ENCODE results near the gene RNF112. TPM values are rescaled to one million over a fixed set of nuclear protein-coding genes. Genes with fewer than 3 reads are reported as not detected.
A peak's percentile ranks its signal among the peaks of the same experiment; 100 is the strongest.

Gene RNF112, protein sequence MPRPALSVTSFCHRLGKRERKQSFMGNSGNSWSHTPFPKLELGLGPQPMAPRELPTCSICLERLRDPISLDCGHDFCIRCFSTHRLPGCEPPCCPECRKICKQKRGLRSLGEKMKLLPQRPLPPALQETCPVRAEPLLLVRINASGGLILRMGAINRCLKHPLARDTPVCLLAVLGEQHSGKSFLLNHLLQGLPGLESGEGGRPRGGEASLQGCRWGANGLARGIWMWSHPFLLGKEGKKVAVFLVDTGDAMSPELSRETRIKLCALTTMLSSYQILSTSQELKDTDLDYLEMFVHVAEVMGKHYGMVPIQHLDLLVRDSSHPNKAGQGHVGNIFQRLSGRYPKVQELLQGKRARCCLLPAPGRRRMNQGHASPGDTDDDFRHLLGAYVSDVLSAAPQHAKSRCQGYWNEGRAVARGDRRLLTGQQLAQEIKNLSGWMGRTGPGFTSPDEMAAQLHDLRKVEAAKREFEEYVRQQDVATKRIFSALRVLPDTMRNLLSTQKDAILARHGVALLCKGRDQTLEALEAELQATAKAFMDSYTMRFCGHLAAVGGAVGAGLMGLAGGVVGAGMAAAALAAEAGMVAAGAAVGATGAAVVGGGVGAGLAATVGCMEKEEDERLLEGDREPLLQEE
- 0.86 and 1.8 TPM in 2 replicates for total RNA-seq (ENCODE audit: low replicate concordance)

GRCh38 chr17:19410875-19411620 lies at the start of gene RNF112:
TSS of gene RNF112 (plus strand) at chr17:19411232. CDS start at chr17:19411409, 177 bp downstream.
- Histone ChIP-seq H2AFZ (replicated peaks) (peak within 1 kb of the TSS; percentile 93), H3K4me3 (no peak within 1 kb of the TSS), H3K79me2 (ENCODE audit: low read depth) (no peaks in the 10 kb centered on the region), H3K9me3 (ENCODE audit: low read depth) (no peaks in the 10 kb centered on the region), H3K27ac (no peak within 1 kb of the TSS), H4K20me1 (ENCODE audit: low read depth) (no peaks in the 10 kb centered on the region), H3K4me1 (peaks cover 13% of the 10 kb centered on the region), H3K9ac (no peak within 1 kb of the TSS), H3K4me2 (peak within 1 kb of the TSS; percentile 58), H3F3A (ENCODE audit: low read depth) (no peaks in the 10 kb centered on the region), H3K27me3 (no peaks in the 10 kb centered on the region), H3K36me3 (no peaks in the 10 kb centered on the region)
- Mint-ChIP-seq H3K27me3 (ENCODE audit: insufficient read depth, low read depth) (peaks cover 14% of the 10 kb centered on the region), H3K4me1 (peaks cover 20% of the 10 kb centered on the region), H3K36me3 (no peaks in the 10 kb centered on the region), H3K4me3 (peak within 1 kb of the TSS; percentile 41), H3K9me3 (no peaks in the 10 kb centered on the region), H3K27ac (peak within 1 kb of the TSS; percentile 14)
- TF ChIP-seq CTCF (IDR thresholded peaks at IDR 0.05), result no peak
- peak; percentile 51 for DNase-seq (ENCODE audit: low spot score)

- Histone ChIP-seq H3K9ac (no peak overlapping the region), H3K9me3 (ENCODE audit: low read depth) (no peaks in the 10 kb centered on the region), H3K36me3 (no peaks in the 10 kb centered on the region), H2AFZ (replicated peaks) (no peak overlapping the region), H3K4me2 (no peak overlapping the region), H3K27me3 (no peaks in the 10 kb centered on the region), H3K4me1 (no peaks in the 10 kb centered on the region), H3K4me3 (no peak overlapping the region), H3K79me2 (ENCODE audit: low read depth) (no peaks in the 10 kb centered on the region), H4K20me1 (ENCODE audit: low read depth) (no peaks in the 10 kb centered on the region), H3F3A (ENCODE audit: low read depth) (no peaks in the 10 kb centered on the region), H3K27ac (no peak overlapping the region)
- TF ChIP-seq CTCF (IDR thresholded peaks at IDR 0.05), result no peak
- no peak for TF ChIP-seq EZH2phosphoT487 (IDR thresholded peaks at IDR 0.05)
- no peak for TF ChIP-seq EZH2 (IDR thresholded peaks at IDR 0.05)
- H3K27me3 Mint-ChIP-seq (ENCODE audit: insufficient read depth, low read depth), result peaks cover 2% of the 10 kb centered on the region
- no peak overlapping the region for H3K27ac Mint-ChIP-seq
- no peaks in the 10 kb centered on the region for H3K9me3 Mint-ChIP-seq
- peak overlapping the region; percentile 78 for H3K4me3 Mint-ChIP-seq
- no peak for DNase-seq (ENCODE audit: low spot score)
- peaks cover 10% of the 10 kb centered on the region for H3K36me3 Mint-ChIP-seq
- peaks cover 19% of the 10 kb centered on the region for H3K4me1 Mint-ChIP-seq
Observed at GRCh38 chr17:19361326-19361725, 49.7 kb upstream of the RNF112 start.

- Mint-ChIP-seq H3K4me3 (peak overlapping the region; percentile 91), H3K4me1 (peaks cover 19% of the 10 kb centered on the region), H3K9me3 (no peaks in the 10 kb centered on the region), H3K36me3 (peaks cover 10% of the 10 kb centered on the region), H3K27me3 (ENCODE audit: insufficient read depth, low read depth) (peaks cover 2% of the 10 kb centered on the region), H3K27ac (peak overlapping the region; percentile 89)
- Histone ChIP-seq H3K79me2 (ENCODE audit: low read depth) (no peaks in the 10 kb centered on the region), H3K27me3 (no peaks in the 10 kb centered on the region), H3K4me3 (peak overlapping the region; percentile 70), H3F3A (ENCODE audit: low read depth) (no peaks in the 10 kb centered on the region), H3K4me2 (peak overlapping the region; percentile 93), H3K4me1 (no peaks in the 10 kb centered on the region), H3K36me3 (no peaks in the 10 kb centered on the region), H3K9ac (peak overlapping the region; percentile 35), H4K20me1 (ENCODE audit: low read depth) (no peaks in the 10 kb centered on the region), H3K27ac (no peak overlapping the region), H3K9me3 (ENCODE audit: low read depth) (no peaks in the 10 kb centered on the region), H2AFZ (replicated peaks) (peak overlapping the region; percentile 93)
- TF ChIP-seq CTCF (IDR thresholded peaks at IDR 0.05), result no peak
- DNase-seq (ENCODE audit: low spot score), result no peak
Observed at GRCh38 chr17:19361944-19362276, 49.1 kb upstream of the RNF112 start.
